ENCODE results near the gene CAMK1D. TPM values are rescaled to one million over a fixed set of nuclear protein-coding genes. Genes with fewer than 3 reads are reported as not detected.

Gene CAMK1D
- total and polyA plus RNA-seq, 3 donors from 2014 or later, result 10.0 to 14.5 (median 14.0) TPM

GRCh38 chr10:12635127-12635541, 285.8 kb downstream of the CAMK1D start:
- Histone ChIP-seq H3K27me3 (no peaks in the 10 kb centered on the region), H3K4me1 (no peaks in the 10 kb centered on the region), H3K27ac (no peak overlapping the region), H3K4me3 (no peak overlapping the region), H3K36me3 (ENCODE audit: low read depth, missing control alignments) (no peaks in the 10 kb centered on the region), H3K9me3 (no peaks in the 10 kb centered on the region)
- WGBS, 2 donors, result 87 to 88% methylated on average over 10 of the region's 10 CpGs
- TF ChIP-seq CTCF (IDR thresholded peaks at IDR 0.05) (no peak), POLR2A (IDR thresholded peaks at IDR 0.05) (no peak)
- DNase-seq, result no peak
- intact Hi-C loops (cut with DNase I; ENCODE audit: low total_unique reads), result no loop called here

GRCh38 chr10:12636571-12636970, 287.2 kb downstream of the CAMK1D start:
- H3K4me1 ChIP-seq, result no peaks in the 10 kb centered on the region
- no peaks in the 10 kb centered on the region for H3K9me3 ChIP-seq
- no peak for DNase-seq
- TF ChIP-seq CTCF (IDR thresholded peaks at IDR 0.05) (no peak), POLR2A (IDR thresholded peaks at IDR 0.05) (no peak)
- intact Hi-C loops (cut with DNase I; ENCODE audit: low total_unique reads), result no loop called here
- H3K27ac ChIP-seq, result no peak overlapping the region
- 70 to 84% methylated on average over 3 of the region's 3 CpGs for WGBS, 2 donors
- no peaks in the 10 kb centered on the region for H3K36me3 ChIP-seq (ENCODE audit: low read depth, missing control alignments)
- no peak overlapping the region for H3K4me3 ChIP-seq
- no peaks in the 10 kb centered on the region for H3K27me3 ChIP-seq

- H3K4me3 ChIP-seq, result no peak overlapping the region
- H3K4me1 ChIP-seq, result no peaks in the 10 kb centered on the region
- WGBS, 2 donors, result 83 to 98% methylated on average over 8 of the region's 8 CpGs
- no peaks in the 10 kb centered on the region for H3K27me3 ChIP-seq
- no peaks in the 10 kb centered on the region for H3K36me3 ChIP-seq (ENCODE audit: low read depth, missing control alignments)
- H3K9me3 ChIP-seq, result no peaks in the 10 kb centered on the region
- no peak for TF ChIP-seq POLR2A (IDR thresholded peaks at IDR 0.05)
- TF ChIP-seq CTCF (IDR thresholded peaks at IDR 0.05), result no peak
- intact Hi-C loops (cut with DNase I; ENCODE audit: low total_unique reads), result no loop called here
- no peak for DNase-seq
- no peak overlapping the region for H3K27ac ChIP-seq
Measured at GRCh38 chr10:12637649-12638048, 288.3 kb downstream of the CAMK1D start.

- TF ChIP-seq POLR2A (IDR thresholded peaks at IDR 0.05) (no peak), CTCF (IDR thresholded peaks at IDR 0.05) (no peak)
- no peaks in the 10 kb centered on the region for H3K27me3 ChIP-seq
- no peaks in the 10 kb centered on the region for H3K9me3 ChIP-seq
- 74 to 81% methylated on average over 7 of the region's 7 CpGs for WGBS, 2 donors
- no peak overlapping the region for H3K27ac ChIP-seq
- H3K4me3 ChIP-seq, result no peak overlapping the region
- no peaks in the 10 kb centered on the region for H3K4me1 ChIP-seq
- H3K36me3 ChIP-seq (ENCODE audit: low read depth, missing control alignments), result no peaks in the 10 kb centered on the region
- DNase-seq, result no peak
- intact Hi-C loops (cut with DNase I; ENCODE audit: low total_unique reads), result no loop called here
Measured at GRCh38 chr10:12638103-12638502, 288.8 kb downstream of the CAMK1D start.

GRCh38 chr10:12638781-12639180, 289.4 kb downstream of the CAMK1D start:
- WGBS, 2 donors, result 88 to 90% methylated on average over 11 of the region's 11 CpGs
- no peaks in the 10 kb centered on the region for H3K9me3 ChIP-seq
- no peak for DNase-seq
- no peak for TF ChIP-seq CTCF (IDR thresholded peaks at IDR 0.05)
- no peak for TF ChIP-seq POLR2A (IDR thresholded peaks at IDR 0.05)
- no peaks in the 10 kb centered on the region for H3K36me3 ChIP-seq (ENCODE audit: low read depth, missing control alignments)
- H3K27me3 ChIP-seq, result no peaks in the 10 kb centered on the region
- H3K4me1 ChIP-seq, result no peaks in the 10 kb centered on the region
- no peak overlapping the region for H3K4me3 ChIP-seq
- intact Hi-C loops (cut with DNase I; ENCODE audit: low total_unique reads), result no loop called here
- no peak overlapping the region for H3K27ac ChIP-seq

Measured in testis (tissue), 3 donors.